D341Med (cell line): ENCODE data around the gene GABARAP.

ENCODE experiments used
- DNase-seq: peaks from one replicate; pipeline ENCODE4 v3.0.0; 2012; ENCODE audit warnings: low spot score

Gene GABARAP

DNA sequence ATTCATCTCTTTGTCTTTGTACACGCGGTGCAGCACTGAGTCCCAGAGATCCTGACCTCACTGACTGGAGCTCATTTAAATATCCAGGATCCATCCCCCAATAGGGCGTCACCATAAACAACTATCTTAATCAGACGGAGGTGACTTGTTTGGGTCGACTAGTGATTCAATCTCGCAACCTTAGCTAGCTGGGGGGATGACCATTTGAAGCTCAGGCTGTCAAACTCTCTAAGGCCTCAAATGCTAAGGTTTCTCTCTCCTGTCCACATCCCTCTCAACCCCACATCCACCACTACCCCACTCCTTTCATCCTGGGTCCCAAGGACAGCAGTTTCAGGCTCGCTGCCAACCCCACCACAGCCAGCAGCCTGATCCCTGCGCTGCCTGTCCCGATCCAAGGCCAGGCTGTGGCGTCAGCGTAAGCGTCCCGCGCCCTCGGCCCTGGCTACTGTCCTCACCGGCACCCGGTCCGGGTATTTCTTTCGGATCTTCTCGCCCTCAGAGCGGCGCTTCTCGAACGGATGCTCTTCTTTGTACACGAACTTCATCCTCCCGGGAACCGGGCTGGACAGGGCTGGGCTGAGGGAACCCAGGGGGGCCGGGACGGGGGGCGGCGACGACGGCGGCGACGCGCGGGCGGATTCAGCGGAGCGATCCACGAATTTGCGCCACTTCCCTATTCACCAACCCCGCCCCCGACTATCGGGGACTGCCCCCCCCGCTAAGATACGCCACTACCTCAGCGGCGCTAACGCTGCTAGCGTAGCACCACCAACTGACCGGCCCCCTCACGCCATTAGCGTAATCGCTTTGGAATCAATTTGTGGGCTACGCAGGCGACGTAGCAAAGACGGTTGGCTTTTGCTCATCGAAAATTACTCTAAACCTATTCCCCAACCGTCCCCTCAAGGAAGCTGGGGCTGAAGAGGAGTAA, at the start of gene GABARAP:
Gene GABARAP, minus strand, starts transcription at position 667 of the 934 bp plus-strand sequence. Its CDS starts 119 bp downstream, at position 548.
- peak; percentile 69 for DNase-seq

DNA sequence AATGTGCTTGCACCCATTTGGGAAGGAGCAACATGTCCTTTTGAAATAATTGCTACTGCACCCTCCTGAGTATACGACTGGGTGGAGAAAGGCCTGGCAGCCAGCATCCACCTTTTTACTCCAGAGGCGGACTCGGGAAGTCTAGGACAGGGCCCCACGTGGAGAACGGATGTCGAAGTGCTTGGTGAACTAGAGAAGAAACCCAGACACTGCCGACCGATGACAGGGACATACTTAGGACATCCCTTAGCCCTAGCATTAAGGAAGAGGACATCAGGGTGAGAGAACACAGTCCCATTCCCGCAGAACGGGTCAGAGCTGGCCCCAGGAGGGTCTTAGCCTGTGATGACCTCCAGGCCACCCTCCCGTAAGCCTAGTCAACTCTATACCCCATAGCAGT, 48.4 kb upstream of the GABARAP start:
- DNase-seq, result no peak

DNA sequence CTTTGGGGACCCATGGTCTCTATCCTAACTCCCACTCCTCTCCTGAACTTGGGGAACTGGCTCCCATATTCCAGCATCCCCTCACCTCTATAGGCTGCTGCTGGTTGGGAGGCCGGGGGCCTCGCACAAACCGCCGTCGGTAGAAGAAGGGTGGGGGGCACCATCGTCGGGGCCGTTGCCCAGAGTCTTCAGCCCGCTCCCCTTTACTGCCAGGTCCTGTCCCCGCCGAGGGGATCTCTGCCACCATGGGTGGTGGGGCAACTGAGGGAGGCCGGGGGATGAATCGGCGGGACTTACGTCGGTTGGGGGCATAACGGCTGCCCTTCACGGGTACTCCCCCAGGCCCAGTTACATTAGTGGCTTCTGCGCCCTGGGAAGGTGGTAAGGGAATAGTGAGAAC, 47.9 kb upstream of the GABARAP start:
- DNase-seq, result no peak

DNA sequence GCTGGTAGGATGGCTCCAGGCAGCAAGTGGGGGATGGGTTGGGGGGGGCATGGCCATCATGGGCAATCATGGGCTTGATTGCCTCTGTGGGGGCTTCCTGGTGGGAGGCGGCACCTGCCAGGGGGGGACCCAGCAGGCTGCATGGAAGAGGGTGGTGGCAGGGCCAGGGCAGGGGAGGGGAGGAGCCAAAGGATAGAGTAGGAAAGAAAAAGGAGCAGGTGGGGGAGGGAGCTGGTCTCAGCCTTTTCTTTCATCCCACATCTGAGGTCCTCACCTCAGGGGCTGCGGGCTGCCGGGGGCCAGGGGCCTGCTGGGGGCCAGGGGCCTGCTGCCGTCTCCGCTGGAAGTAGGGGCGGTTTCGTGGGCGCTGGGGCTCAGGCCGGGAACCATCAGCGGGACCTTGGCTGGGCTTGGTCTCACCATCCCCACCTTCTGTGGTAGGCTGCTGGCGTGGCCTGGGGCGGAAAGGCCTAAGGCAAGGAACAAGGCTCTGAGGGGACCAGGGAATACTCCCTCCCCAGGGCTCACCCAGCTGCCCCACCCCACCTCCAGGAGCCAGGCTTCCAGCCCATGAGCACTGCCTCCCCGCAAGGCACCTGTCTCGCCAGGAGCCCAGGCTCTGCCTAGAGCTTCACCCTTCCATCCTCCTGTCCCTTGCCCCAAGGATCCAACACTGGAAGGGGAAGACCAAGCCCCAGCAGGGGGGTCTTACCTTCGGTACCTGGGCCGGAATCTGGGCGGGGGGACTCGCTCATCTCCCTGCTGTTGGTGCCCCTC, 47.2 kb upstream of the GABARAP start:
- DNase-seq, result no peak

DNA sequence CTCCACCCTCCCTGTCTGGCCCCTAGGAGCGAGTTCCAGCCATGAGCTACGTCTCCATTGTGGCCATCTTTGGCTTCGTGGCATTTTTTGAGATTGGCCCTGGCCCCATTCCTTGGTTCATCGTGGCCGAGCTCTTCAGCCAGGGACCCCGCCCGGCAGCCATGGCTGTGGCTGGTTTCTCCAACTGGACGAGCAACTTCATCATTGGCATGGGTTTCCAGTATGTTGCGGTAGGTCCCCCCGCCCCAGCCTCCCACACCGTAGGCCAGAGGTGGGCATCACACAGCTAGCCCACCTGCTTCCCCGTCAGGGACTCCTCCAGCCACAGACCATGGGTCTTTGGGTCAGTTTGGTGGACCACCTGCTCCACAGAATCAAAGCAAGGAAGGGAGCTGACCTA, 43.4 kb upstream of the GABARAP start:
- DNase-seq, result no peak

DNA sequence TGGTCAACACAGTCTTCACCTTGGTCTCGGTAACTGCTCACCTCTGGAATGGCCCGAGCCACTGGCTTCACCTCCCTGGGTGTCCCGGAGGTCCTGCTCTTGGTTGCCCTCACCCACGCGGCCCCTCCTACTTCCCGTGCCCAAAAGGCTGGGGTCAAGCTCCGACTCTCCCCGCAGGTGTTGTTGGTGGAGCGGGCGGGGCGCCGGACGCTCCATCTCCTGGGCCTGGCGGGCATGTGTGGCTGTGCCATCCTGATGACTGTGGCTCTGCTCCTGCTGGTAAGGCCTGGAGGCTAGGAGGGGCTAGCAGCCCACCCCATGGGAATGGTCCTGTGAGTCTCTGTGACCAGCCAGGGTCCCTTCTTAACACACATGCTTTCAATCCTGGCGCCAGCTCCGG, 42.7 kb upstream of the GABARAP start:
- no peak for DNase-seq

- no peak for DNase-seq
Observed at GRCh38 chr17:7283471-7284216, 41.4 kb upstream of the GABARAP start.

GRCh38 chr17:7282752-7283321, 40.6 kb upstream of the GABARAP start:
- DNase-seq, result no peak

- no peak for DNase-seq
Observed at GRCh38 chr17:7281953-7282751, 39.9 kb upstream of the GABARAP start.

GRCh38 chr17:7281074-7281952, 39.1 kb upstream of the GABARAP start, which contains the start of gene SLC2A4:
Gene SLC2A4 (plus strand): TSS chr17:7281718. CDS start chr17:7281935, 217 bp downstream.
- peak; percentile 94 for DNase-seq

DNA sequence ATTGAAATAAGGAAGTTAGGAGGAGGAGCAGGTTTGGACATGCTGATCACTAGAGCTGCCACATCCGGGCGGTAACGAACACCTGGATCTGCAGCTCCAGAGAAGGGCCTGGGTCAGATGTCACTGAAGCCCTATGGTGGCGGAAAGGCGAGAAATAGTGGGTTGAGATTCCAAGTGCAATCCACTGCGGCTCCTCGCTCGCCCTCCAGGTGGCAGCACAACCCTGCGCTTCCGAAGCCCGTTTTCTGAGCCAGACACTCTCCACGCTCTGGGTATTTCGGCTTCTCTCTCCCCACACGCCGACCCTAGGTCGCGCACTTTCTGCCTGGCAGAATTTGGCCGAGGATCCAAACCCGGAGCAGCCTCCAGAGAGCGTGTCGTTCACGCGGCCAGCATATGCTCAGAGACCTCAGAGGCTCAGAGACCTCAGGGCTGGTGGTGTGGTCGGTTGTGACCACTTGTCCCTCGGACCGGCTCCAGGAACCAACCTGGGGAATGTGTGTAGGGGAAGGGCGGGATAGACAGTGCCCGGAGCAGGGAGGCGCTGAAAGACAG, 38.3 kb upstream of the GABARAP start:
- DNase-seq, result peak; percentile 74

DNA sequence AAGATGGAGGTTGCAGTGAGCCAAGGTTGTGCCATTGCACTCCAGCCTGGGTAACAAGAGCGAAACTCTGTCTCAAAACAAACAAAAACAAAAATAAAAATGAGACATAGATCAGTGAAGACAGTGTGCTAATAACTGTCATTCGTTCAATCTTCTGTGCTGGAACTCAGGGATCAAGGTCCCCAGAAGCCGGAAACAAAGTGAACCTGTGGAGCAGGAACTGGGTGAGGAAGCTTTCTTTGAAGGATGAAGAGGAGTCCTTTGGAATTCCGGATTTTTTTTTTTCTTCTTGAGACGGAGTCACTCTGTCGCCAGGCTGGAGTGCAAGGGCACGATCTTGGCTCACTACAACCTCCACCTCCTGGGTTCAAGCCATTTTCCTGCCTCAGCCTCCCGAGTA, 37.2 kb upstream of the GABARAP start:
- no peak for DNase-seq

DNA sequence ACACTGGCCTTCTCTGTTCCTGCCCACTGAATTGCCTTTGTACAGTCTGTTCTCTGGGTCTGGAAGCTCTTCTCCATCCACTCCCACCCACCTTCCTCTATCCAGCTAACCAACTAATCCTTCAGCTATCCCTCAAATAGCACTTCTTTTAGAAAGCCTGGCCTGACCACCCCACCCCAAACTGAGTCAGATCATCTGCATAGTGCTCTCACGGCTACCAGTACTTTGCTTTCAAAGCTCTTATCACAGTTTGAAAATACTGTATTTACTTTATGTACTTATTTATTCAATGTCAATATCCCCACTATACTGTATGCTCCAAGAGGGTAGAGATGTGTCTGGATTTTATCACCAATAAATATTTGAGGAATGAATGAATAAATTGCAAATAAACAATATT, 24.5 kb upstream of the GABARAP start:
- no peak for DNase-seq

DNA sequence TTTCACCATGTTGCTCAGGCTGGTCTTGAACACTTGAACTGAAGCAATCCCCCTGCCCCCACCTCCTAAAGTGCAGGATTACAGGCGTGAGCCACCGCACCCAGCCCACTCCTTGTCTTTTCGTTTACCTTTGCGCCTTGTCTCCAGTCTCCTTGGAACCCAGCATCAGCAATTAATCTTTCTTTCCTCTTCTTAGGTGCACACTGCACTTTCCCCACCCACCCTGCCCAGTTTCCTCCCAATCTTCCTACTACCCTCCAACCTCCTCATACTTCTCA, 21.5 kb upstream of the GABARAP start:
- DNase-seq, result no peak

DNA sequence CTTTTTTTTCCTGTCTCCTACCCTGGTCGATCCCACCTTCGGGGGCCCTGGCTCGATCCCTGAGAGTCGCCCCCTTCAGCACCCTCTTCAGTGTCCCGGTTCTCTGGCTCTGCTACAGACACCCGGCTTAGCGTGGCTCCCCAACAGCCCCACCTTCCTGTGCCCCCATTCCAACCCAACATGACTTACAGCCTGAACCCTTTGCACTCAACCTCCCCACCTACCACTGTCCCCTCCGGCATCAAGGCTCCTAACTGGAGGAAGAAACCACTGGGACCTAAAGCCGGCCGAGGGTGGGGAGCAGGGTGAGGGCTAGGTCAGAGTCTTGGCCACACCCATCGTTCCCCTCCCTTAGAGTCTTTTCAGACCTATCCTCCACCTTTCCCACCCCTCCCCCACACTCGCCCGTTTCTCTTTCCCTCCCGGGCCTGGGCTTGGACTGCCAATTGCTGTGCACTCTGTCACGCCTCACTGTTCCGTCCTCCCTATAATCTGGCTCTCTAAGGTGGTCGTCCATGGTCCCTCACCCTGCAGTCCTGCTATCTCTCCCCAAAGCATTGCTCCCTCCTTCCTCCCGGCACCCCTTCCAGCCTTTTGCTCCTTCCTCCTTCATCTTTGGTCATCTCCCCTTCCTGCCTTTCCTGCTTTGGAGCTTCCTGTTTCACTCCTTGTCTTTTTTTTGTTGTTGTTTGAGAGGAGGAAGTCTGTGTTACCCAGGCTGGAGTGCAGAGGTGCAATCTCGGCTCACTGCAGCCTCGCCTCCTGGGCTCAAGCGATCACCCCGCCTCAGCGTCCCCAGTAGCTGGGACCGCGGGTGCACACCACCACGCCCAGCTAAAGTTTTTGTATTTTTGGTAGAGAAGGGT, 20.9 kb upstream of the GABARAP start:
- no peak for DNase-seq

DNA sequence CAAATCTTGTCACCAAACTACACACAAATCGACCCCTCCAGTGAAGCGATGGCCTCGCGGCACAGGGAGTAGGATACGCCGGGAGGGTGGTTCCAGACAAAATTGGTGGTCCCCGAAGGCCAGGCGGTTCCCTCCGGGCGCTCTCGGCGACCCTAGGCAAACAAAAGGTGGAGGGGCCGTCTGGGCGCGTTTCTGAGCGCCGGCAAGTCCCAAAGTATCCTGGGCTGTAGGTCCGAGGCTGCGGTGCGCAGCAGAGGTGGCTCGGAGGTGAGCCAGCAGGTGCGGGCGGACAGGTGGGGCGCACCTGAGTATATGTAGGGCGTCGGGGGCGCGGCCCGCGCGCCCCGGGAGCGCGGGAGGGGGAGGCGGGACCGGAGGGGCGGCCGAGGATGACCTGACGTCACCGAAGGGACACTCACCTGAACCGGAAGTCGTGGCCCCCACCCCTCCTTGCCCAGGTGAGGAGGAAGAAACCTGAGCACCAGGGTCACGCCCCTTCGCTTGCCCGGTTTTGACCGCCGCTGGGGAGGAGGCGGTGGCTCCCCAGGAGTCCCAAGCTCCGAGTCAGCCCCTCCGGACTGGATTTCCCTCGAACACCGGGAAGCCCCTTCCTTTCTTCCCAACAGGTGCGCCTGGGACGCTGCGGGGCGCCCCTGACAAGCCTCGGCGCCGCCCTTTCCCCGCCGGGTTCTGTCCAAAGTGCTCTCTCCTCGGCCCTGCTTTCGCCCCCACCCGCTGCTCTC, 20.1 kb upstream of the GABARAP start, which contains the start of gene CLDN7:
Gene CLDN7, minus strand, starts transcription at position 287 of the 743 bp plus-strand sequence. CDS start 435 bp downstream, outside the sequence.
- DNase-seq, result no peak

DNA sequence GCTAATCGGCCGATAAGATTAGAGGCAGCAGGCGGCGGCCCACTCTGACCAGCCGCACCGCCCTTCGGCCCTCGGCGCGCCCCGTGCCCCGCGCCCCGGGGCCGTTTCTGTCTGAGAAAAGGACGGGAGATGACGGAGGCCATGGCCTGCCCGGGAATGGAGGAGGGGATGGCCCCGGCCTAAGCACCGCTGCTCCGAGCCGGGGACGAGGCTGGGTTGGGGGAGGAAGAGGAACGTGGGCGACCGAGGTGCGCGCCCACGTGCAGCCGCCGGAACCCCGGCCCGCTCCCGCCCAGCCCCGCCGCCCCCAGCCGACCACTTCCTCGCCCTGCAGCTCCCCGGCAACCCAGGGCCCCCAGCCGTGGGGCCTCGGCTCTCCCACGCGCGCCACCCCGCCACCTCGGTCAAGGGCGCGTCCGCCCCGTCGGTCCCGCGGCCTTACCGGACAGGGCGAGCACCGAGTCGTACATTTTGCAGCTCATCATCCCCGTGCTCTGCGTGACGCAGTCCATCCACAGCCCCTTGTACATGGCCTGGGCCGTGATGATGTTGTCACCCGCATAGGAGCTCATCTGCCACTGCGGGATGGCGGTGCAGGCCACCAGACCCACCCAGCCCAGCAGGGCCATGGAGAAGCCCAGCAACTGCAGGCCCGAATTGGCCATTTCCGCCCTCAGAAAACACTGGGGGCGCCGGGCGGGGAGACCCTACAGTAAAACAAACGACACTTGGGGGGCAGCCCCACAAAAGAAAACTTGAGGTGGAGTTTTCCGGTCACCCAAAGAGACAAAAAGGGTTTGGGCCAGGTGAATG, 19.3 kb upstream of the GABARAP start:
- DNase-seq, result no peak
